ENCODE data around the gene LIPA. TPM values are rescaled to one million over a fixed set of nuclear protein-coding genes. Genes with fewer than 3 reads are reported as not detected.

LIPA gene
- total and polyA plus RNA-seq, 9 of the 15 experiments (the other 6 are each of a cell fraction or from before 2014, with no cell fraction given): 0.07 to 0.40 (median 0.15) TPM; not detected in 1

DNA sequence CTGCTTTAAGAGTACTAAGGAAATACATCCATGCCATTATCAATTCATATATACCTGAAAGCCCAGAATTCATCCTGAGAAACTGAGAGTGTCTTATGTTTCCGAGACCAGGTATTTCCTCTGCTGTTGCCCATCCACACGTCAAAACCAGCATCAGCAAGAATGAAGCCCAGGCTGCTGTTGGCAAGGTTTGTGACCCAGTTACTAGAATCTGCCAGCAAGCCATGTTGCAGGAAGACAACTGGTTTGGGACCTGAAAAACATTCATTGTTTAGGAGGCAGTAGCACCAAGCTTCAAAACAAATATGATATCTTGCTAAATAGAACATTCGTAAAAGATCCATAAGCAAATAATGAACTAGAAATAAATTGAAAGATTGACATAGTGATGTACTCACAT, 23.4 kb downstream of the LIPA start:
- intact Hi-C loops (cut with micrococcal nuclease) (no loop called here), in situ Hi-C loops (cut with MboI) (no loop called here)
- Histone ChIP-seq H4K20me1 (replicated peaks; ENCODE audit: control insufficient read depth, insufficient read depth, low read length) (no peaks in the 10 kb centered on the region), H3K9ac (ENCODE audit: insufficient read depth in 1 of 2, low read depth in 2 of 2, low read length in 2 of 2) (no peak overlapping the region), H3K4me2 (ENCODE audit: insufficient read depth, low read length) (no peak overlapping the region), H3K4me3 (no peak overlapping the region), H2AFZ (ENCODE audit: low read depth, low read length) (no peak overlapping the region), H3K79me2 (ENCODE audit: control insufficient read depth, insufficient read depth, low read length) (no peaks in the 10 kb centered on the region), H3K9me1 (ENCODE audit: control insufficient read depth, insufficient read depth, low read length) (no peaks in the 10 kb centered on the region), H3K36me3 (ENCODE audit: control insufficient read depth, insufficient read depth, low read length) (no peaks in the 10 kb centered on the region), H3K4me1 (replicated peaks in 1 of 2; ENCODE audit: control insufficient read depth in 2 of 2, insufficient read depth in 2 of 2, low read length in 2 of 2) (no peaks in the 10 kb centered on the region), H3K27ac (ENCODE audit: extremely low read depth, low read depth, low read length) (no peak overlapping the region), H3K27me3 (ENCODE audit: control insufficient read depth in 2 of 2, insufficient read depth in 2 of 2, low read length in 2 of 2) (no peaks in the 10 kb centered on the region), H3K9me3 (replicated peaks; ENCODE audit: control insufficient read depth, insufficient read depth, low read depth, low read length) (no peaks in the 10 kb centered on the region)
- ATAC-seq (no peak), FAIRE-seq (no peak), DNase-seq (ENCODE audit: extremely low read depth in 1 of 4, low spot score in 3 of 4) (no peak)
- POLR2A ChIA-PET: no interaction called here
- CTCF ChIA-PET (ENCODE audit: low intra/inter-chr PET ratio): no interaction called here
- WGBS (ENCODE audit: insufficient coverage, low coverage, missing lambda C conversion rate): 0% methylated on average over 3 of the region's 3 CpGs
- BruUV-seq (replicated peaks): no TSS peak
- TF ChIP-seq ZNF589 (CRISPR knock-in tag; IDR thresholded peaks at IDR 0.05; ENCODE audit: low read depth) (no peak), DDX20 (tag; IDR thresholded peaks at IDR 0.05; ENCODE audit: low read depth) (no peak), CC2D1A (IDR thresholded peaks at IDR 0.05) (no peak), ZHX1 (conservative IDR thresholded peaks at IDR 0.05; ENCODE audit: low read length) (no peak), LARP7 (IDR thresholded peaks at IDR 0.05) (no peak), HNRNPK (IDR thresholded peaks at IDR 0.05; ENCODE audit: low read depth, low read length, poor library complexity, severe bottlenecking) (no peak), FOXA3 (CRISPR knock-in tag; conservative IDR thresholded peaks at IDR 0.05 in 1 of 2, IDR thresholded peaks at IDR 0.05 in 1 of 2) (no peak), RNF219 (CRISPR knock-in tag; IDR thresholded peaks at IDR 0.05) (no peak), ADNP (tag; IDR thresholded peaks at IDR 0.05) (no peak), CBX2 (IDR thresholded peaks at IDR 0.05; ENCODE audit: insufficient read depth, low read length, poor library complexity, severe bottlenecking) (no peak), SP1 (CRISPR knock-in tag; IDR thresholded peaks at IDR 0.05) (no peak), ZNF280A (IDR thresholded peaks at IDR 0.05; ENCODE audit: low read depth, partially characterized antibody) (no peak)
- TF ChIP-seq, protein P1, sequence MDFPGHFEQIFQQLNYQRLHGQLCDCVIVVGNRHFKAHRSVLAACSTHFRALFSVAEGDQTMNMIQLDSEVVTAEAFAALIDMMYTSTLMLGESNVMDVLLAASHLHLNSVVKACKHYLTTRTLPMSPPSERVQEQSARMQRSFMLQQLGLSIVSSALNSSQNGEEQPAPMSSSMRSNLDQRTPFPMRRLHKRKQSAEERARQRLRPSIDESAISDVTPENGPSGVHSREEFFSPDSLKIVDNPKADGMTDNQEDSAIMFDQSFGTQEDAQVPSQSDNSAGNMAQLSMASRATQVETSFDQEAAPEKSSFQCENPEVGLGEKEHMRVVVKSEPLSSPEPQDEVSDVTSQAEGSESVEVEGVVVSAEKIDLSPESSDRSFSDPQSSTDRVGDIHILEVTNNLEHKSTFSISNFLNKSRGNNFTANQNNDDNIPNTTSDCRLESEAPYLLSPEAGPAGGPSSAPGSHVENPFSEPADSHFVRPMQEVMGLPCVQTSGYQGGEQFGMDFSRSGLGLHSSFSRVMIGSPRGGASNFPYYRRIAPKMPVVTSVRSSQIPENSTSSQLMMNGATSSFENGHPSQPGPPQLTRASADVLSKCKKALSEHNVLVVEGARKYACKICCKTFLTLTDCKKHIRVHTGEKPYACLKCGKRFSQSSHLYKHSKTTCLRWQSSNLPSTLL (IDR thresholded peaks at IDR 0.05): no peak

Data from K562 (cell line).